Fibroblast of villous mesenchyme (primary cell): Measurements from ENCODE around the gene TLR6. TPM values are rescaled to one million over a fixed set of nuclear protein-coding genes. Genes with fewer than 3 reads are reported as not detected.
"Not testable (repeated sequence)": the region's sequence is repeated elsewhere in the genome, so short reads cannot be mapped to it uniquely, and the experiment has no call there.

Experiments
- DNase-seq: peaks from one replicate; pipeline ENCODE4 v3.0.0-alpha.2; 2010; ENCODE audit warnings: low read depth
- H3K4me3 ChIP-seq: 2 replicates; pipeline ENCODE4 v1.5.1; 2011; ENCODE audit warnings: low read depth, mild to moderate bottlenecking, low read length
- CTCF ChIP-seq: IDR thresholded peaks from 2 replicates; pipeline ENCODE4 v1.5.1; 2012; ENCODE audit warnings: low read depth, mild to moderate bottlenecking, low read length; ENCODE audit not compliant: insufficient read depth
- total RNA-seq: library from RNA; depleted of rRNA; stranded (reverse); fragments of >200 nt; gene quantifications from 2 replicates; pipeline ENCODE4 v1.2.3, GENCODE V29; 2012

TLR6 gene
- total RNA-seq, 1 donor = 3.0 TPM

- no peak overlapping the region for H3K4me3 ChIP-seq
- no peak for TF ChIP-seq CTCF
- no peak for DNase-seq
Observed at GRCh38 chr4:38815885-38816782, 40.5 kb downstream of the TLR6 start.

GRCh38 chr4:38814386-38814785 is 42.2 kb downstream of the TLR6 start:
- H3K4me3 ChIP-seq = no peak overlapping the region
- no peak for DNase-seq
- no peak for TF ChIP-seq CTCF

GRCh38 chr4:38811297-38811696 is 45.3 kb downstream of the TLR6 start:
- no peak for DNase-seq
- H3K4me3 ChIP-seq = no peak overlapping the region
- TF ChIP-seq CTCF = no peak

GRCh38 chr4:38807462-38807861 is 49.2 kb downstream of the TLR6 start:
- not testable (repeated sequence) for H3K4me3 ChIP-seq, DNase-seq

- not testable (repeated sequence) for DNase-seq, H3K4me3 ChIP-seq
Observed at GRCh38 chr4:38806251-38806650, 50.4 kb downstream of the TLR6 start.

GRCh38 chr4:38805530-38806145 is 51.0 kb downstream of the TLR6 start:
- peak; percentile 27 for DNase-seq
- peak overlapping the region; percentile 4 for H3K4me3 ChIP-seq
- no peak for TF ChIP-seq CTCF

- peak within 1 kb of the TSS; percentile 4 for H3K4me3 ChIP-seq
- DNase-seq = peak; percentile 61
- TF ChIP-seq CTCF = peak; percentile 58
Observed at GRCh38 chr4:38804654-38805295, 51.8 kb downstream of the TLR6 start, which contains the start of gene TLR1. Gene TLR1 (minus strand): TSS chr4:38804791. CDS start chr4:38798831, 5,960 bp downstream.
